HS-5 (cell line): ENCODE data around the gene PLCG1.

Experiments used
- DNase-seq: peaks from one replicate; pipeline ENCODE4 v3.0.0-alpha.2; 2012; ENCODE audit warnings: low read depth

PLCG1 gene

DNA sequence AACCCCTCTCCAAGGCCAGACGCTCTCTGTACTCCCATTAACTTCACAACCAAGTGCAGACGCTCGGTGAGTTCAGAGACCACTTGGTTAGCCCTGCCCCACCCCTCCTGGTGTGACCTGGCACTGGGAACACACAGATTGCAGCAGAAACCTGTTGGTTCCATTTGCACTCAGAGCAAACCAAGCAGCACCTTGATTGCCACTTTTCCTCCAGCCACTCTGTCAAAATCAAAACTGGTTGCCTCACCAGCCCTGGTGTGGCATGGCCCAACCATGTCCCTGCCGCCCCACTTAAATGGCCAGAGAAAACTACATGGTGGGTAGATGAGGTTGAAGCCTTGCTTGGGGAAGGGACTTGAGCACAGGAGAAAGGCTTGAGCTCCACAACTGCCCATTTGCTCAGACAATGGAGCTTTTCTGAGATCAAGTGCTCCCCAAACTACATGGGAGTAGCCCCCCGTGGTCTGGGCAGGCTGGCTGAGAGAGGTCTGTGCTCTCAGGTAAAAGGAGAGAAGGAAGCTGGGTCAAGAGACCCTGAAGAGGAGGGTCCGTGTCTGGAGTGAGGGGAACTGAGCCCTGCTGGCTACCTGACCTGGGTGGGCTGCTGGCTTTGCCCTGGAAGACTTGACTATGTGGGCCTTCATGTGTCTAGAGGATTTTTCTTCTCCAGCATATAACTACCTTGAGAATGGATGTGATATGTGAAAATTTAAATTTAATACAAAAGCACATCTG lies 43.4 kb downstream of the PLCG1 start:
- DNase-seq, result no peak

GRCh38 chr20:41181567-41181966 lies 44.2 kb downstream of the PLCG1 start:
- DNase-seq, result no peak

GRCh38 chr20:41182296-41183212 lies 45.2 kb downstream of the PLCG1 start:
- DNase-seq, result no peak

- DNase-seq, result no peak
Observed at GRCh38 chr20:41183391-41183790, 46.0 kb downstream of the PLCG1 start.

- DNase-seq, result no peak
Observed at GRCh38 chr20:41183831-41184230, 46.5 kb downstream of the PLCG1 start.

- DNase-seq, result no peak
Observed at GRCh38 chr20:41185013-41185757, 47.8 kb downstream of the PLCG1 start.

- no peak for DNase-seq
Observed at GRCh38 chr20:41187668-41188067, 50.3 kb downstream of the PLCG1 start.

GRCh38 chr20:41191562-41192500 lies 54.5 kb downstream of the PLCG1 start:
- DNase-seq, result no peak

GRCh38 chr20:41192575-41192974 lies 55.2 kb downstream of the PLCG1 start:
- no peak for DNase-seq

- no peak for DNase-seq
Observed at GRCh38 chr20:41196653-41197225, 59.4 kb downstream of the PLCG1 start.

DNA sequence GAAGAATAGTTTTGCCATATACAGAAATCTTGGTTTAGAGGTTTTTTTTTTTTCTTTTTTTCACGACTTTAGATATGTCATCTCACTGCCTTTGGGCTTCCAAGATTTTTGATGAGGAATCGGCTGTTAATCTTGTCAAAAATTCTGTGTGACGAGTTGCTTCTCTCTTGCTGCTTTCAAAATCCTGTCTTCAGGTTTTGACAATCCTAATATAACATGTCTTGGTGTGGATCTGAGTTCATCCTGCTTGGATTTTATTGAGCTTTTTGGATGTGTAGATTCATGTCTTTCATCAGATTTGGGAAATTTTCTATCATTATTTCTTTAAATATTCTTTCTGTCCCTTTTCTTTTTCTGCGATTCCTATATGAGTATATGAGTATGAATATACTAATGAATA lies 61.1 kb downstream of the PLCG1 start:
- no peak for DNase-seq

- no peak for DNase-seq
Observed at GRCh38 chr20:41200446-41201202, 63.3 kb downstream of the PLCG1 start.

- DNase-seq, result no peak
Observed at GRCh38 chr20:41201760-41202159, 64.4 kb downstream of the PLCG1 start.

DNA sequence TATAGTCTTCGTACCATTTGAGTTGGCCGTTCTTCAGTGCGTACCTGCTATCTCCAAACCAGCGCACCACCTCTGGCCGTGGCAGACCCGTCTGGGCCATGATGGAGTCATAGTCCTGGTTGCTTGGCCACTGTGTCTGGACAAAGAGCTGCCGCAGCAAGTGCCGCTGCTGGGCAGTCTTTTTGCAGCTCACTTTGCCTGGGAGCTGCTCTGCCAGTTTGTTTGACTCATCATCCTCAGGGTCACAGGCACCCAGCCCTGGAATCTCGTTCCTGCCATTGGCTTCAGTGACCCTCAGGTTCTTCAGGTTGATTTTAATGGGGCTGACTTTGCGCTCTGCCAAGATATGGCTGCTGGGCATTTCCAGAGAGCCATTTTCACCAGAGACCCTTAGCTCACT lies 65.1 kb downstream of the PLCG1 start:
- no peak for DNase-seq

GRCh38 chr20:41203660-41204059 lies 66.3 kb downstream of the PLCG1 start:
- DNase-seq, result no peak

- DNase-seq, result no peak
Observed at GRCh38 chr20:41204304-41205265, 67.2 kb downstream of the PLCG1 start.

GRCh38 chr20:41205313-41205712 lies 68.0 kb downstream of the PLCG1 start:
- DNase-seq, result no peak

GRCh38 chr20:41213150-41213820 lies 75.9 kb downstream of the PLCG1 start:
- no peak for DNase-seq

DNA sequence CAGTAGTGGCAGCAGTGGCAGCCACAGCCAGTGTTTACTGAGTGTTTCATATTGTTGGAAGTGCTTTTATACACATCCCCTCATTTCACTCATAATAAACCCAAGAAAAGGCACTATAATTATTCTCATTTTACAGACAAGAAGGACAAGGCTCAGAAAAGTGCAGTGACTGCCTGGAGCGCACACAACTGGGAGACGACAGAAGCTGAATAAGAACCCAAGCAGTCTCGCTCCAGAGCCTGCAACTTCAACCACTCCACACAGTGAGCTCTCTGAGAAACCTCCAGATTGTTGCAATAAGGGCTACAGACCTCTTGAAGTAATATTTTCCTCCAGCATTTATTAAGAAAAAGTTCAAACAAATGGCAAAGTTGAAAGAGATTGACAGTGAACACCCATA lies 76.9 kb downstream of the PLCG1 start:
- no peak for DNase-seq
